D721Med (cell line): ENCODE data around the gene EFCAB3.
"Not testable (repeated sequence)": the region's sequence is repeated elsewhere in the genome, so short reads cannot be mapped to it uniquely, and the experiment has no call there.

ENCODE experiments used
- DNase-seq: peaks from one replicate; pipeline ENCODE4 v3.0.0; 2011; ENCODE audit warnings: low spot score; ENCODE audit not compliant: insufficient read length
- FAIRE-seq: peaks from 2 replicates; lab custom pipeline; 2011; peaks lifted over from hg19 to GRCh38; lab: Jason Lieb, UNC
- TF ChIP-seq, protein P1 (sequence below): IDR thresholded peaks from 2 replicates; pipeline ENCODE4 v1.5.1; 2012; ENCODE audit warnings: mild to moderate bottlenecking, control low read depth; ENCODE audit not compliant: insufficient read depth; ENCODE audit errors: missing control alignments

EFCAB3 gene

DNA sequence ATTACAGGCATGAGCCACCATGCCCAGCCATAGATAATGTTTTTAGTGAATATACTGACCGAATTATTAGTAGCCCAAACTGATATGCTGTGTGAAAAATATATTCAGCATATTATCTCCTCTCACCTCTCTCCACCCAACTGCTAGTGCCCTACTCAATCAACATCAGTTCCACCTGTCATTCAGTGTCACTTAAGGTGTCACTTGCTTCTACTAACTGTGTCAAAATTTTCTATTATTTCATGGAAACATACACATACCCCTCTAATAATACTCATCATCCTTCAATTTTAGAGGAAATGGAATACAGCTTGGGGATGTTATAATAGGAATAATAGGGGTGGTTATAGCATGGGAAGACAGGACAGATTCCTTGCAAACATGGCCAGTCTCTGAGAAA is 12.6 kb downstream of the EFCAB3 start:
- TF ChIP-seq, protein P1, sequence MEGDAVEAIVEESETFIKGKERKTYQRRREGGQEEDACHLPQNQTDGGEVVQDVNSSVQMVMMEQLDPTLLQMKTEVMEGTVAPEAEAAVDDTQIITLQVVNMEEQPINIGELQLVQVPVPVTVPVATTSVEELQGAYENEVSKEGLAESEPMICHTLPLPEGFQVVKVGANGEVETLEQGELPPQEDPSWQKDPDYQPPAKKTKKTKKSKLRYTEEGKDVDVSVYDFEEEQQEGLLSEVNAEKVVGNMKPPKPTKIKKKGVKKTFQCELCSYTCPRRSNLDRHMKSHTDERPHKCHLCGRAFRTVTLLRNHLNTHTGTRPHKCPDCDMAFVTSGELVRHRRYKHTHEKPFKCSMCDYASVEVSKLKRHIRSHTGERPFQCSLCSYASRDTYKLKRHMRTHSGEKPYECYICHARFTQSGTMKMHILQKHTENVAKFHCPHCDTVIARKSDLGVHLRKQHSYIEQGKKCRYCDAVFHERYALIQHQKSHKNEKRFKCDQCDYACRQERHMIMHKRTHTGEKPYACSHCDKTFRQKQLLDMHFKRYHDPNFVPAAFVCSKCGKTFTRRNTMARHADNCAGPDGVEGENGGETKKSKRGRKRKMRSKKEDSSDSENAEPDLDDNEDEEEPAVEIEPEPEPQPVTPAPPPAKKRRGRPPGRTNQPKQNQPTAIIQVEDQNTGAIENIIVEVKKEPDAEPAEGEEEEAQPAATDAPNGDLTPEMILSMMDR: no peak
- no peak for FAIRE-seq
- no peak for DNase-seq

DNA sequence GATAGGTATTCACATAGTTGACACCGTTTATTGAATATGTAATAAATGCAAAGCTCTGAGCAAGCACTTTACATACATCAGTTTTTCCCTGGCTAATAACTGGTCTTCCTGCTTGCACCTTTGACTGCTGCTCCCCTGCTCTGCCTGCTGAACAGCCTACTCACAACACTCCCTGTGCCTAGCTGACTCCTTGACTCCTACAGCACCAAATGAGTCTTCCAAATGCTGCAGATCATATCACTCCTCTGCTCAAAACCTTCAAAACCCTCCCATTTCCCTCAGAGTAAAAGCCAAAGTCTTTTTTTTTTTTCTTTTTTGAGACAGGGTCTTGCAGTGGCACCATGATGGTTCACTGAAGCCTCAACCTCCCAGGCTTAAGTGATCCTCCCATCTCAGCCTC is 18.5 kb downstream of the EFCAB3 start:
- DNase-seq (no peak), FAIRE-seq (no peak)
- TF ChIP-seq, protein P1: no peak

DNA sequence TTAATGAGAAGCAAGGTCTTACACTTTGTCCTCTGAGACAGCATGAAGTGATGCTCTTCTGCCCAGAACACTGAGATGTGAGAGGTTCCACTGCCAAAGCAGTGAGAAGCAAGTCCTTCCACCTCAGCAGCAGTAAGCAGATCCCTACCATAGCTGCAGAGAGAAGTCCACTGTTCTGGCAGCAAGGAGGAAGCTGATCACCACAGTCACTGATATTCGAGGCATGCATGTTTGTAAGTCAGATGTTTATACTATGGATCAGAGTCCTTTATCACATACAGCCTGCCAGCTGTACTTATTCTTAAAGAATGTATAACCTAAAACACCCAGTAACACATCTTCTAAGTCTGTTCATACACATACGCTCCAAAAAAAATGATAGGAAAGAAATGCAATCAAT is 25.1 kb downstream of the EFCAB3 start:
- TF ChIP-seq, protein P1: no peak
- no peak for FAIRE-seq
- DNase-seq: no peak

DNA sequence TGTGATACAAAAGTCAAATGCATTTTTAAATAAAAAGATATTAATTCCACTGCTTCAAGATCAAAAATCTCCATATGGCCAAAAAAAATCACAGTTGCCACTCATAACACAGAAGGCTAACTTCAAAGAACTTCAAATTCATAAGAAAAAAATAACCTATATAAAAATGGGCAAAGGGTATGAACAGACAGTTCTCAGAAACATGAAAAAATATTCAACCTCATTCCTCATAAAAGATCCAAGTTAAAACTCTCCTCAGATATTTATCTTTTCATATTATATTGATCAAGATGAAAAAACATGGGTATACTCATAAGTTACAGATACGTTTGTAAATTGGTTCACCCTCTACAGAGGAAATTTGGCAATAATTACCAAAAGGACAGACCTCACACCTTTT is 32.7 kb downstream of the EFCAB3 start:
- not testable (repeated sequence) for DNase-seq, FAIRE-seq

DNA sequence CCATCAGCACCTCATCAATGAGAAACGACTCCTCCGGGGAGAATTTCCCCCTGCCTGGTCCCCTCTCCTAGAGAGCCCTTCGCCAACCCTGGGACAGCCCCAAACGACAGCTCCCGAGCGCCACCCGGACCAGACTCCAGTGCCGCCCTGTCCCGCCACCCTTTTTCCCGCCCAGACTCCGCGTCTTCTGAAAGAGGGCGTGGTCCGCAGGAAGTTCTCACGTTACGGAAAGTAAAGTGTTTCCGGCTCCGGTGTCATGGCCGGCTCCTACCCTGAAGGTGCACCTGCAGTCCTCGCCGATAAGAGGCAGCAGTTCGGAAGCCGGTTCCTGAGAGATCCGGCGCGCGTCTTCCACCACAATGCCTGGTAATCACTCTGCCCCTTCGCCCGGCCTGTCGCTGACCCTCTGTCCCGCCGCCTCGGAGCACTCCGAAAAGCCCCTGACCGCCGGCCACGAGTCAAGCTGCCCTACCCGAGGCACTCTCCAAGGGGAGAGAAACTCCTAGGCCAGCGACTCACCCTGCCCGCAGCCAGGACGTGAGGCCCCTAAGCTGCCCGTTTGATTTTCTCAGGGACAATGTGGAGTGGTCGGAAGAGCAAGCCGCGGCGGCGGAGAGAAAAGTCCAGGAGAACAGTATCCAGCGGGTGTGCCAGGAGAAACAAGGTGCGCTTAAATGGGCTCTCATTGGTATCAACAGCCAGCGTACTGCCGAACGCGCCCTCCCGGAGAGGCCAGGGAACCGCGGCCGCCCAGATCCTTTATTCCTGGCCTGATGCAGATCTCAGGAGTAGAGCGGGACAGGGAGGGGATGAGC is 43.5 kb downstream of the EFCAB3 start, which contains the start of gene METTL2A:
METTL2A (plus strand) TSS at position 251 of the 815 bp plus-strand sequence; CDS start at position 257, 6 bp downstream.
- DNase-seq: peak; percentile 64
- not testable (repeated sequence) for FAIRE-seq
- TF ChIP-seq, protein P1: peak; percentile 26

DNA sequence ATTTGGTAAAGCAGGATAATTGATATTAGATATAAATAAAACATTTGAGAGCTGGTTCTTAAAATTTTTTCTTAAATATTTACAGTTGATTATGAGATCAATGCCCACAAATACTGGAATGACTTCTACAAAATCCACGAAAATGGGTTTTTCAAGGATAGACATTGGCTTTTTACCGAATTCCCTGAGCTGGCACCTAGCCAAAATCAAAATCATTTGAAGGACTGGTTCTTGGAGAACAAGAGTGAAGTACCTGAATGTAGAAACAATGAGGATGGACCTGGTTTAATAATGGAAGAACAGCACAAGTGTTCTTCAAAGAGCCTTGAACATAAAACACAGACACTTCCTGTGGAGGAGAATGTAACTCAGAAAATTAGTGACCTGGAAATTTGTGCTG is 45.9 kb downstream of the EFCAB3 start:
- not testable (repeated sequence) for DNase-seq, FAIRE-seq

DNA sequence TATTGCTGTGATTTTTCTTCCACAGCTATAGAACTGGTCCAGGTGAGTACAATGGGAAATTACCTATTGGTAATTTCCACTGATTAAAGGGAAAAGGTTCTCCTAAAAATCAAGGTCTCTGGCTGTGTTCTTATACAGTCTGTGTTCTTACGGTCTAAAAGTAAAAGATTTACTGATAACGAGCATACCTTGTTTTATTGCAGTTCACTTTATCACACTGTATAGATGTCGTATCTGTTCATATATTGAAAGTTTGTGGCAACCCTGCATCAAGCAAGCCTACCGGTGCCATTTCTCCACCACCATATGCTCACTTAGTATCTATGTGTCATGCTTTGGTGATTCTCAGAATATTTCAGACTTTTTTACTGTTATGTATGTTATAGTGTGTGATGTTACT is 54.9 kb downstream of the EFCAB3 start:
- not testable (repeated sequence) for FAIRE-seq

DNA sequence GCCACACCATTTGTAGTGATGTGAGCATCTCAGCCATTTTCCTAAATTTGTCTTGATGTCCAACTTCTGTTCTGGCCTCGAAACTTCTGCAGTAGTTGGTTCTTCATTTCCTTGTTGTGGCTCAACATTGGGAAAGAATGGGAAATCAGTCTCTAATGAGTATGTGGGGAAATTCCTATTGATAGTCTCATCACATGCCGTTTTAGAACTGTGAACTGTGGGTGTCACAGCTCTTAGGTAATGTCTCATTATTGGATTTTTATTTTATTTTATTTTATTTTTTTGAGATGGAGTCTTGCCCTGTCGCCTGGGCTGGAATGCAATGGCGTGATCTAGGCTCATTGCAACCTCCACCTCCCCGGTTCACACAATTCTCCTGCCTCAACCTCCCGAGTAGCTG is 60.8 kb downstream of the EFCAB3 start:
- DNase-seq, FAIRE-seq: not testable (repeated sequence)

More for the DNA sequence above, 54.9 kb downstream of the EFCAB3 start:
- DNase-seq: not testable (repeated sequence)

DNA sequence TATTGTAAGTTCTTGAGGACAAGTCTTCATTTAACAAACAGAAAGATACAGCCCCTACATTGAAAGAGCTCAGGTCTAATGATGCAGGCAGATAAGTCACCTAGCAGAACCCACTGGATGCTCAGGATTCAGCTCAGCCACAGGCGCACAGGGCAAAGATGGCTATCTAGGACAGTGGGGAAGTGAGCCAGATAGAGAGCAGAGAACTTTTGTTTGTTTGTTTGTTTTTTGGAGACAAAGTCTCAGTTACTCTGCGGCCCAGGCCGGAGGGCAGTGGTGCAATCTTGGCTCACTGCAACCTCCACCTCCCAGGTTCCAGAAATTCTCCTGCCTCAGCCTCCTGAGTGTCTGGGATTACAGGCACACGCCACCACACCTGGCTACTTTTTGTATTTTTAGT is 63.7 kb downstream of the EFCAB3 start:
- no peak for FAIRE-seq

DNA sequence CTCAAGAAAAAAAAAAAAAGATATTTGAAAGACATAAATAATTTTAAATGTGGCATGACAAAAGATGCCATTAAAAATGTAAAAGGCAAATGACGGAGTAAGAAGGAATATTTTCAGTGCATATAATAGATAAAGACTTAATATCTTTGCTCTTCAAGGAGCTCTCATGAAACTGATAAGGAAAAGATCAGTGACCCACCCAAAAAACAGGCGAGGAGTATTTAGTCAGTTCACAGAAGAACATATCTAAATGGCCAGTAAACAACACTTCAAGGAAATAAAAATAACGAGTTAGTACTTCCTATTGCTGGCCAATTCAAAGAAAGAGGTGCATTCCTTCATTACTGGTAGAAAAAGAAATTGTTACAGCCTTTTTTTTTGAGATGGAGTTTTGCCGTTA is 65.4 kb downstream of the EFCAB3 start:
- not testable (repeated sequence) for DNase-seq, FAIRE-seq

More for the DNA sequence above, 63.7 kb downstream of the EFCAB3 start:
- TF ChIP-seq, protein P1: no peak
- DNase-seq: no peak

DNA sequence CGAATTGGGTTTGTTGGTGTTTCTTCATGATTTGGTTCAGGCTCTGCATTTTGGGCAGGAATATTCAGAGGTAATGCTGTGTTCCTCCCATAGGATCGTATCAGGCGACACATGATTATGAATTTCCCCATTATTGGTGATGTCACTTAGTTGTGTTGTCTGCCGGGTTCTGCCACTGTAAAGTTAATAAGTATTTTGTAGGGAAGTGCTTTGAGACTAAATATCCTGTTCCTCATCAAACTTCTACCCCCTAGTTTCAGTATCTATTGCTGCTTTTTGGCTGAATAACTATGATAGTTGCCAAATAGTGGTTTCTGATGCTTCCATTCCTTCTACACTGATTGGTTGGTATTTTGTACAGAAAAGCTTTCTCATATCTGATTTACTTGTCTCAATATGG is 71.8 kb downstream of the EFCAB3 start:
- not testable (repeated sequence) for FAIRE-seq, DNase-seq

DNA sequence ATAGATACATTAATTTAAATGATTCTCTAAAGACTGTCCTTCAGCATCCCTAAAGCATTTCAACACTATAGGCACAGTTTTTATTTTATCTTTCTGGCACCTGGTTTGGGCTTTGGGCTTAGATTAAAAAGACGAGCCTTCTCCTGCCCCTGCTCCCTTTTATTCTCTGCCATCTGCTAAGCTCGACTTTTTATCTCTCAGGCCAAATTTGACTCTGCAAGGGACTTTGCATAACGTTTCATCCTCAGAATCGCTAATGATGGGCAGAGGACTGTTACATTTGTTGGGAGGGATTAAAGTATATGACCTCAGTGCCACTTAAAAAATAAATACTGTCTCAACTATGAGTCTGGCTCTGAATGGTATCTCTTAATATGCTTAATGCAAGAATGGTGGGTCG is 72.7 kb downstream of the EFCAB3 start:
- FAIRE-seq, DNase-seq: not testable (repeated sequence)

DNA sequence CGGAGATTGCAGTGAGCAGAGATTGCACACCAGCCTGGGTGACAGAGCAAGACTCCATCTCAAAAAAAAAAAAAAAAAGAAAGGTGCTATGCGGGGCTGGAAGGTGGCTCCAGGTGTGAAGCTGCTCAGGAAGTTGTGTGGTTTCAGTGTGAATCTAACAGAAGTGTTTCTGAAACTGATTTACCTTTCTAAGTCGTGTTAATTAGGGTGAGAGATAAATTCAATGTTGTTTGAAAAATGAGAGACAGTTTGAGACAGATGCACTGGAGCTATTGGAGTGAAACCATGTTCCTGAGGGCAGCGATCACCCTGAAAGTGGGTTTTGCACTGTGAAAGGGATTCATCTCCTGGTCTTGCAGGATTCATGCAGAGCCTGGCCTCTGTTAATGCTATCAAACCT is 73.3 kb downstream of the EFCAB3 start:
- DNase-seq, FAIRE-seq: not testable (repeated sequence)

DNA sequence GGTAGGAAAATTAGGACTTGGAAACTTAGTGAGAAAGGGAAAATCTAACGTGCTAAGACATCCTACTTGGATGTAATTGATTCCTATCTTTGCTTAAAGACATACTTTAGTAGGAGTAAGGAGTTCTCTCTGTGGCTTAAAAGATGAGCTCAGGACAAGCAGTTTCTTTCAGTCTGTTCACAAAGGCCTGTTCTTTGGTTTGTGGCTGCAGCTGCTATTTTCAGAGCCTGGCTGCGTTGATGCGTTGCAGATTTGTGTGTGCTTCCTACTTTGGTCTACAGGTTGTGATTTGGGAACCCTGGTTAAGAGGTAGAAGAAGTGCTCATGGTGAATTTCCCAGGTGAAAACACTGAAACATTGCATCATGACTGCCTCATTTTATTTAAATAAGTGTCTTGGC is 73.8 kb downstream of the EFCAB3 start:
- DNase-seq, FAIRE-seq: not testable (repeated sequence)
